Duodenal mucosa (tissue), 2 donors: ENCODE measurements around the gene PLEKHA6.

Source experiments
- H3K27ac ChIP-seq: one replicate; pipeline ENCODE4 v1.7.0; 2013; ENCODE audit warnings: low read depth, low read length
- H3K27me3 ChIP-seq, 2 donors: one replicate each; pipeline ENCODE4 v1.7.0; 2013; ENCODE audit warnings: low read length in 2 of 2, control low read depth in 1 of 2; ENCODE audit not compliant: insufficient read depth in 2 of 2, control insufficient read depth in 1 of 2
- H3K36me3 ChIP-seq, 2 donors: one replicate each; pipeline ENCODE4 v1.7.0; 2013; ENCODE audit warnings: low read length in 2 of 2, control low read depth in 1 of 2; ENCODE audit not compliant: insufficient read depth in 2 of 2, control insufficient read depth in 1 of 2
- H3K4me1 ChIP-seq, 2 donors: one replicate each; pipeline ENCODE4 v1.7.0; 2013; ENCODE audit warnings: low read length in 2 of 2, control low read depth in 1 of 2; ENCODE audit not compliant: insufficient read depth in 2 of 2, control insufficient read depth in 1 of 2
- H3K4me3 ChIP-seq, 2 donors: one replicate each; pipeline ENCODE4 v1.7.0; 2013; ENCODE audit warnings: low read length in 2 of 2, low read depth in 1 of 2
- H3K9ac ChIP-seq, 2 donors: one replicate each; pipeline ENCODE4 v1.7.0; 2013; ENCODE audit warnings: low read length in 2 of 2, low read depth in 1 of 2
- H3K9me3 ChIP-seq, 2 donors: one replicate each; pipeline ENCODE4 v1.7.0; 2013; ENCODE audit warnings: low read length in 2 of 2, control low read depth in 1 of 2; ENCODE audit not compliant: control insufficient read depth in 1 of 2

The PLEKHA6 gene

GRCh38 chr1:204283711-204284651 lies 75.7 kb downstream of the PLEKHA6 start:
- Histone ChIP-seq H3K4me1 (peaks cover 46 to 47% of the 10 kb centered on the region in 2 donors), H3K9ac (no peak overlapping the region), H3K4me3 (no peak overlapping the region), H3K9me3 (no peaks in the 10 kb centered on the region), H3K27ac (no peak overlapping the region), H3K36me3 (no peaks in the 10 kb centered on the region), H3K27me3 (no peaks in the 10 kb centered on the region)

GRCh38 chr1:204282761-204283221 lies 76.9 kb downstream of the PLEKHA6 start:
- Histone ChIP-seq H3K36me3 (peaks cover 0 to 1% of the 10 kb centered on the region in 2 donors), H3K27me3 (no peaks in the 10 kb centered on the region), H3K9ac (no peak overlapping the region), H3K9me3 (no peaks in the 10 kb centered on the region), H3K27ac (peak overlapping the region; percentile 27), H3K4me3 (no peak overlapping the region), H3K4me1 (peaks cover 39 to 41% of the 10 kb centered on the region in 2 donors)

GRCh38 chr1:204280099-204280961 lies 79.4 kb downstream of the PLEKHA6 start:
- Histone ChIP-seq H3K9ac (no peak overlapping the region), H3K9me3 (no peaks in the 10 kb centered on the region), H3K4me3 (no peak overlapping the region), H3K27me3 (no peaks in the 10 kb centered on the region), H3K36me3 (peaks cover 0 to 19% of the 10 kb centered on the region in 2 donors), H3K4me1 (peaks cover 18% of the 10 kb centered on the region in 2 donors), H3K27ac (no peak overlapping the region)

- Histone ChIP-seq H3K4me1 (peaks cover 14 to 18% of the 10 kb centered on the region in 2 donors), H3K9ac (no peak overlapping the region), H3K27me3 (no peaks in the 10 kb centered on the region), H3K27ac (no peak overlapping the region), H3K4me3 (no peak overlapping the region), H3K36me3 (peaks cover 0 to 26% of the 10 kb centered on the region in 2 donors), H3K9me3 (no peaks in the 10 kb centered on the region)
Observed at GRCh38 chr1:204278958-204279357, 80.8 kb downstream of the PLEKHA6 start.

GRCh38 chr1:204278251-204278650 lies 81.5 kb downstream of the PLEKHA6 start:
- Histone ChIP-seq H3K9ac (no peak overlapping the region), H3K9me3 (no peaks in the 10 kb centered on the region), H3K4me1 (peaks cover 11 to 15% of the 10 kb centered on the region in 2 donors), H3K36me3 (peaks cover 4 to 33% of the 10 kb centered on the region in 2 donors), H3K4me3 (no peak overlapping the region), H3K27ac (no peak overlapping the region), H3K27me3 (no peaks in the 10 kb centered on the region)

- no peaks in the 10 kb centered on the region for H3K27me3 ChIP-seq
- no peak overlapping the region for H3K27ac ChIP-seq
- H3K4me1 ChIP-seq: peaks cover 11 to 14% of the 10 kb centered on the region in 2 donors
- peaks cover 4 to 39% of the 10 kb centered on the region in 2 donors for H3K36me3 ChIP-seq
- H3K4me3 ChIP-seq: no peak overlapping the region
- H3K9ac ChIP-seq: no peak overlapping the region
- no peaks in the 10 kb centered on the region for H3K9me3 ChIP-seq
Observed at GRCh38 chr1:204277563-204278219, 82.0 kb downstream of the PLEKHA6 start.

- no peak overlapping the region for H3K4me3 ChIP-seq
- no peaks in the 10 kb centered on the region for H3K27me3 ChIP-seq
- peaks cover 10 to 11% of the 10 kb centered on the region in 2 donors for H3K4me1 ChIP-seq
- H3K36me3 ChIP-seq: peaks cover 4 to 56% of the 10 kb centered on the region in 2 donors
- H3K27ac ChIP-seq: no peak overlapping the region
- no peak overlapping the region for H3K9ac ChIP-seq
- H3K9me3 ChIP-seq: no peaks in the 10 kb centered on the region
Observed at GRCh38 chr1:204275695-204276370, 83.9 kb downstream of the PLEKHA6 start.

- peaks cover 8 to 10% of the 10 kb centered on the region in 2 donors for H3K4me1 ChIP-seq
- peaks cover 11 to 69% of the 10 kb centered on the region in 2 donors for H3K36me3 ChIP-seq
- no peak overlapping the region for H3K4me3 ChIP-seq
- H3K9ac ChIP-seq: no peak overlapping the region
- no peak overlapping the region for H3K27ac ChIP-seq
- H3K27me3 ChIP-seq: no peaks in the 10 kb centered on the region
- no peaks in the 10 kb centered on the region for H3K9me3 ChIP-seq
Observed at GRCh38 chr1:204274446-204274845, 85.3 kb downstream of the PLEKHA6 start.

GRCh38 chr1:204272505-204272904 lies 87.2 kb downstream of the PLEKHA6 start:
- Histone ChIP-seq H3K4me1 (peaks cover 2 to 12% of the 10 kb centered on the region in 2 donors), H3K9me3 (no peaks in the 10 kb centered on the region), H3K4me3 (no peak overlapping the region), H3K27me3 (no peaks in the 10 kb centered on the region), H3K9ac (no peak overlapping the region), H3K27ac (no peak overlapping the region), H3K36me3 (peaks cover 18 to 77% of the 10 kb centered on the region in 2 donors)
